Measurements from ENCODE around the gene C2orf92. TPM values are rescaled to one million over a fixed set of nuclear protein-coding genes. Genes with fewer than 3 reads are reported as not detected.
A peak's percentile ranks its signal among the peaks of the same experiment; 100 is the strongest.

The C2orf92 gene
- polyA plus RNA-seq, 3 donors = 7.9 TPM; not detected in 2

GRCh38 chr2:97712693-97713295 lies 43.3 kb downstream of the C2orf92 start:
- no peak for DNase-seq
- no peak overlapping the region for H3K9ac ChIP-seq (ENCODE audit: insufficient read depth, low read length, poor library complexity, severe bottlenecking)
- no peak overlapping the region for H3K4me3 ChIP-seq (replicated peaks in 1 of 3; ENCODE audit: low read depth in 2 of 3, low read length in 3 of 3)
- intact Hi-C loops (cut with micrococcal nuclease) = no loop called here
- no peaks in the 10 kb centered on the region for H4K20me1 ChIP-seq (ENCODE audit: insufficient read depth, low read length)
- no peaks in the 10 kb centered on the region for H3K79me2 ChIP-seq (ENCODE audit: insufficient read depth, low read length)
- no peaks in the 10 kb centered on the region for H3K9me3 ChIP-seq (replicated peaks in 1 of 2; ENCODE audit: control insufficient read depth in 1 of 2, insufficient read depth in 1 of 2, low read length in 2 of 2)
- no peaks in the 10 kb centered on the region for H3K4me1 ChIP-seq (ENCODE audit: control insufficient read depth in 1 of 2, insufficient read depth in 2 of 2, low read length in 2 of 2)
- TF ChIP-seq CTCF (IDR thresholded peaks at IDR 0.05) = no peak
- Mint-ChIP-seq H3K36me3 (no peaks in the 10 kb centered on the region), H3K4me1 (peaks cover 2% of the 10 kb centered on the region), H3K4me3 (no peak overlapping the region), H3K9me3 (peaks cover 0 to 3% (median 0%) of the 10 kb centered on the region in 7 donors), H3K27me3 (ENCODE audit: low read depth in 3 of 3) (peaks cover under 1 to 2% (median 1%) of the 10 kb centered on the region in 3 donors), H3K27ac (no peak overlapping the region)
- H3K27ac ChIP-seq (ENCODE audit: low read depth in 1 of 2, low read length in 2 of 2) = no peak overlapping the region
- no peaks in the 10 kb centered on the region for H3K27me3 ChIP-seq (ENCODE audit: control insufficient read depth in 2 of 2, insufficient read depth in 2 of 2, low read length in 2 of 2)
- H3K36me3 ChIP-seq (replicated peaks in 1 of 2; ENCODE audit: control insufficient read depth in 1 of 2, insufficient read depth in 2 of 2, low read length in 2 of 2) = no peaks in the 10 kb centered on the region
- H2AFZ ChIP-seq (ENCODE audit: insufficient read depth, low read depth, low read length, poor library complexity, severe bottlenecking) = peak overlapping the region; percentile 29
- no peak overlapping the region for H3K4me2 ChIP-seq (replicated peaks; ENCODE audit: extremely low read depth, low read length, poor library complexity, severe bottlenecking)
- WGBS (ENCODE audit: insufficient coverage) = 65% methylated on average over 8 of the region's 11 CpGs

- H3K4me3 Mint-ChIP-seq = peak within 1 kb of the TSS in 1 of 2 donors; percentile 60
- Histone ChIP-seq H3K4me1 (ENCODE audit: control insufficient read depth in 1 of 2, insufficient read depth in 2 of 2, low read length in 2 of 2) (peaks cover 3% of the 10 kb centered on the region in 2 donors), H3K36me3 (replicated peaks in 1 of 2; ENCODE audit: control insufficient read depth in 1 of 2, insufficient read depth in 2 of 2, low read length in 2 of 2) (no peaks in the 10 kb centered on the region), H4K20me1 (ENCODE audit: insufficient read depth, low read length) (no peaks in the 10 kb centered on the region), H3K4me2 (replicated peaks; ENCODE audit: extremely low read depth, low read length, poor library complexity, severe bottlenecking) (no peak within 1 kb of the TSS), H3K79me2 (ENCODE audit: insufficient read depth, low read length) (no peaks in the 10 kb centered on the region), H3K4me3 (replicated peaks in 1 of 3; ENCODE audit: low read depth in 2 of 3, low read length in 3 of 3) (no peak within 1 kb of the TSS), H3K27me3 (ENCODE audit: control insufficient read depth in 2 of 2, insufficient read depth in 2 of 2, low read length in 2 of 2) (no peaks in the 10 kb centered on the region), H3K9me3 (replicated peaks in 1 of 2; ENCODE audit: control insufficient read depth in 1 of 2, insufficient read depth in 1 of 2, low read length in 2 of 2) (no peaks in the 10 kb centered on the region), H3K27ac (ENCODE audit: low read depth in 1 of 2, low read length in 2 of 2) (no peak within 1 kb of the TSS), H3K9ac (ENCODE audit: insufficient read depth, low read length, poor library complexity, severe bottlenecking) (no peak within 1 kb of the TSS), H2AFZ (ENCODE audit: insufficient read depth, low read depth, low read length, poor library complexity, severe bottlenecking) (peak within 1 kb of the TSS; percentile 29)
- H3K36me3 Mint-ChIP-seq = no peaks in the 10 kb centered on the region
- DNase-seq = no peak
- H3K27me3 Mint-ChIP-seq (ENCODE audit: low read depth in 3 of 3) = peaks cover 1 to 2% (median 1%) of the 10 kb centered on the region in 3 donors
- 68% methylated on average over 19 of the region's 21 CpGs for WGBS (ENCODE audit: insufficient coverage)
- TF ChIP-seq CTCF (IDR thresholded peaks at IDR 0.05) = no peak
- H3K27ac Mint-ChIP-seq = peak within 1 kb of the TSS in 1 of 7 donors; percentile 82
- H3K9me3 Mint-ChIP-seq = peaks cover 0 to 3% (median 0%) of the 10 kb centered on the region in 7 donors
- intact Hi-C loops (cut with micrococcal nuclease) = no loop called here
- peaks cover 5% of the 10 kb centered on the region for H3K4me1 Mint-ChIP-seq
These were observed 44.0 kb downstream of the C2orf92 start, which contains the start of gene ZAP70 for GRCh38 chr2:97713296-97714083. TSS of gene ZAP70 (plus strand) at chr2:97713576. CDS start at chr2:97724037, 10,461 bp downstream.
